SKM-1 treated with dmso at 0.1 percent for 144 hours (cell line): ENCODE measurements around the gene KYNU.
"Not testable (repeated sequence)": the region's sequence is repeated elsewhere in the genome, so short reads cannot be mapped to it uniquely, and the experiment has no call there.

Experiments used
- DNase-seq: peaks from one replicate; lab custom pipeline; 2025; ENCODE audit not compliant: unreplicated experiment; lab: John Stamatoyannopoulos, UW

The KYNU gene

GRCh38 chr2:142997231-142997630, 119.8 kb downstream of the KYNU start:
- DNase-seq: no peak

DNA sequence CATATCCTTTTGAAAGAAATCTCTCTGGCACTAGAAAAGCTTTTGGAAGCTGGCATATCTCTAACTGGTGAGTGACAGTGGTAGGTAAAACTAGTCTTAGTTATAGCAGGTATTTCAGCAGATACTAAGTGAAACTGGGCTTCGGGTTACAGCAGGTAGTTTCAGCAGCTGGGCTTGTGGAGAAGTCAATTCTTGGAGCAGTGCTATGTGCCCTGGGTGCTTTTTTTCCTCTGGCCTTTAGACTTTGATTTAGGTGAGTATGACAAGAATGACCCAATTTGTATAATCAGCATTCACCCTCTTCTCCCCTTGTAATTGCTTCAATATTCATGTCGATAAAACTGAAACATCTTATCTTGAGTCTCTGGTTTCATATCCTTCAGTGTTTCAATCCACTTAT, 123.1 kb downstream of the KYNU start:
- no peak for DNase-seq

- DNase-seq: no peak
These were observed 124.0 kb downstream of the KYNU start for GRCh38 chr2:143001501-143001900.

DNA sequence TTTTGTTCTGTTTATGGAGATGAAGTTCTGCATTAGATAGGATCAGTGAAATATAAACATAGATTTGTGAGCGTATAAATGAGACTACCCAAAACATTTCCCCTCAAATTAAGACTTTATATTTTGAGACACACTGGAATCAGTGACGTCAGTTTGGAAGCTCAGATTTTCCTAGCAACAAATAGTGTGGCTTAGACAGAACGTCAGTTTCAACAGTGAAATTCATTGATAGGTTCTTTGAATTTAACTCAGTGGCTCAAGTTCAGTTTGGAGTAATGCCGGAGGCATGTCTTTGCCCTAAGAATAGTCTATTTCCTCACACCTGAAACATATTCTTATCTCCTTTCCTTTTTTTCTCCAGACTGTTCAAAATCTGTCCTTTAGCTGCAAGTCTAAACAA, 138.2 kb downstream of the KYNU start:
- DNase-seq: no peak

GRCh38 chr2:143026411-143027054, 149.1 kb downstream of the KYNU start:
- DNase-seq: no peak

GRCh38 chr2:143029141-143029540, 151.7 kb downstream of the KYNU start:
- DNase-seq: no peak

- peak; percentile 83 for DNase-seq
These were observed 152.7 kb downstream of the KYNU start for GRCh38 chr2:143030127-143030526.

DNA sequence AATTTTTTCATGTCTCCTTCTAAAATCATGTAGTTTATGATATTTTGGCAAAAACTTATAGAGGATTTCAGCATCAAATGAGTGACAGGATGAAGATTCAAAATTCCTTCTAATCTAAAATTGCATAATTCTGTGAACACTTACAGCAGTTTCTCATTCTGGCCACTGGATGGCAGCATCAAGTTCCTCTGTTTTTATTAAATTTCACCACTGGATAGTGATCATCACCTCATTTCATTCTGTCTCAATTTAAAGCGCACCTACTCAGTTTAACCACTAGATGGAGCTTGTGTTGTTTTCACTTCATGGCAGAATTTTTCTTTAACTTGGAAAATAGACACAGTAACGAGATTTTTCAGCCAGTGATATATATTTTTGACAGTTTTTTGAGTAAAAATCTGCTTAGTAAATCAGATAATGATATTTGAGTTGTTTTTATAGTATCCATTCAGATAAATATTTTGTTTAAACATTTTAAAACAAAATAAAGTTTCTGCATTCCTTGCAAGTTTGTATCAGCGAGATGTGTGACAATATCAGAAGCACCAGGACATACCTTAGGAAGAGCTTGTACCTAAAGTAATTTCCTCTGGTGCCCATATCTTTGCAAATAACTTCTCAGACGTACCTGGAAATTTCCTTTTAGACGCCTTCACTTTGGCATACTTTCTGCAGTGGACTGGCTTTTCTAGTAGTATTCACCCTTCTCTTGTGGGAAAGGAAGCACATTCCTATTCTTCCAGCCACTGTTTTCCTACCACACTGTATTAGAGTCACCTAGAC, 157.0 kb downstream of the KYNU start:
- DNase-seq: peak; percentile 94

DNA sequence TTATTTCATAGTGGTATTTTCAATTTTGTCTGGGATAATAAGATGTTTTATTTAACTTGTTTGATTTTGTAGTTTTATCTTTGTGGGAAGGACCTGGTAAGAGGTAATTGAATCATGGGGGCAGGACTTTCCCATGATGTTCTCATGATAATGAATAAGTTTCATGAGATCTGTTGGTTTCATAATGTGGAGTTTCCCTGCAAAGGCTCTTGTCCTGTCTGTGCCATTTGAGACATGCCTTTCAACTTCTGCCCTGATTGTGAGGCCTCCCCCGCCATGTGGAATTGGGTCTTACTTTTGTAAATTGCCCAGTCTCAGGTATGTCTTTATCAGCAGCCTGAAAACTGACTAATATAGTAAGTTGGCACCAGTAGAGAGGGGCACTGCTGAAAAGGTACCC, 174.0 kb downstream of the KYNU start:
- DNase-seq: no peak

GRCh38 chr2:143053437-143053836, 176.0 kb downstream of the KYNU start:
- not testable (repeated sequence) for DNase-seq

GRCh38 chr2:143056550-143056949, 179.1 kb downstream of the KYNU start:
- DNase-seq: no peak

GRCh38 chr2:143058851-143059250, 181.4 kb downstream of the KYNU start:
- no peak for DNase-seq

DNA sequence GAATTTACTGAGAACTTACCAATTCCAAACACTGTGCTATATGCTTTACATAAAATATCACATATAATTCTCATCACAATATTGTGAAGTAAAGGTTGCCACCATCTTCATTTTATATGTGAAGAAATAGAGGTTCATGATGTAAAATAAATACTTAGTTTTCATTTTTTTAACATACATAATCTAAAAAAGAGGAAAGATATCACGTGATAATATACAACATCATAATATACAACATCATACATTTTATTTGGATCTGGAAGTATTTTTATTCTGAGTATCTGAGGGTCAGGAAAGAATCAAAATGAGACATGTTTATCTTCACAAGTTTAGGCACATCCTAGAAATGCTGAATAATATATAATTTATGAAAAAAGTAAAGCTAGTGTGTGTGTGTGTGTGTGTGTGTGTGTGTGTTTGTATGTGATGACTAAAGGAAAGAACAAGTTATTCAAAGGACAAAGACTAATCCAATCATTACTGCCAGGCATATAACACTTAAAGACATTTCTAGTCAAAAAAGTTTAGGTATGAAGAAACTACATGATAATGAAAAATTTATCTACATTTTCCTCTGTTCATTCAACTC, 186.2 kb downstream of the KYNU start:
- DNase-seq: no peak

GRCh38 chr2:143068094-143068493, 190.6 kb downstream of the KYNU start:
- no peak for DNase-seq

- peak; percentile 43 for DNase-seq
These were observed 191.0 kb downstream of the KYNU start for GRCh38 chr2:143068509-143068908.

GRCh38 chr2:143070704-143071103, 193.2 kb downstream of the KYNU start:
- DNase-seq: no peak

DNA sequence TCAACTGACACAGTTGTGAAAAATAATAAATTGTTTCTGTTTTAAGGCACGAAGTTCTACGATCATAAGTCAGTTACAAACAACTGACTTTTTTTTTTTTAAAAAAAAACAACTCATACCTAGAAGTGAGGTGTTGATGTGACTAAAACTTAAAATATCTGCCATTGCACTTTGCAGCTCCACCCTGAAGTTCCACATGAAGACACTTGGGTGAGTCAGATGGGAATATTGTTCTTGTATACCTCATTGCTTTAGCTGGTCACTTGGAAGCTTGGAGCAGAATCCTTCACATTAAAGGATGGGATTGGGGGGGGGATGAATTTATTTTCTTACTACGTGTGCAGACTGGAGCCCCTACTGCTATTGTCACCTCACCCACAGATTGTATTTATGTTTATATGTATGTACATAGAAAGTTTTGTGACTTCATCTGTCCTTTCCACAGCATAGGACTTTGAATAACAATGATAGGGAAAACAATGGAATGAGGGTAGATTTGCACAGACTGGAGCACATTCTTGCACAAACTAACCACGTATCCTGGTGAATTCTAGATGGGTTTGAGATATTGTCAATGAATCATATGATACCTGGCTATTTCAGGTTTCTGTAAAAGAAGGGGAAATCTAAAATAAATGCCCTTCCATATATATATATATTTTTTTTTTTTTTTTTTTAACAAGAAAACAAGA, 193.9 kb downstream of the KYNU start:
- DNase-seq: no peak

- not testable (repeated sequence) for DNase-seq
These were observed 197.4 kb downstream of the KYNU start for GRCh38 chr2:143074913-143075312.

DNA sequence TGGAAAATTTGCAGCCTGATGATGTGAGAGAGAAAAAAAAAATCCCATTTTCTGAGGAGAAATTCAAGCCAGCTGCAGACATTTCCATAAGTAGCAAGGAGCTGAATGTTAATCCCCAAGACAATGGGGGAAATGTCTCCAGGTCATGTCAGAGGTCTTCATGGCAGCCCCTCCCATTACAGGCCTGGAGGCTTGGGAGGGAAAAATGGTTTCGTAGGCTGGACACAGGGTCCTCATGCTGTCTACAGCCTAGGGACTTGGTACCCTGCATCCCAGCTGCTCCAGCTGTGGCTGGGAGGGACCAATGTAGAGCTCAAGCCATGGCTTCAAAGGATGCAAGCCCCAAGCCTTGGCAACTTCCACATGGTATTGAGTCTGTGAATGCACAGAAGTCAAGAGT, 198.2 kb downstream of the KYNU start:
- no peak for DNase-seq

GRCh38 chr2:143078104-143078503, 200.6 kb downstream of the KYNU start:
- DNase-seq: no peak

DNA sequence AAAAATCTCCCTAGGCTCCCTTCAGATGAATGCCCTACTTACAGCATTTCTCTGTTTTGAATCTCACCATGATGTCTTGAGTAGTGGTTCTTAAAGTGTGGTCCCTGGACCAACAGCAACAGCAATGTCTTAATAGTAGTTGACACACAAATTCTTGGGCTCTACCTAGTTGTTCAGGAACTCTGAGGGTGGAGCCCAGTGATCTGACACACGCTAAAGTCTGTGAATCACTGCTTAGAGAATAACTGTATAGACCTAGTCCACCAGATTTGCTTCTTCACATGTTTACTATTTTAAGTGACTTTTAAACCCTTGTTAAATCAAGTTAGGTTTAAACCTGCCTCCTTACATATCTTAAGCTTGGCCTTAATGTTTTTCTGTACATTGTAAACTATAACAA, 204.2 kb downstream of the KYNU start:
- DNase-seq: no peak

DNA sequence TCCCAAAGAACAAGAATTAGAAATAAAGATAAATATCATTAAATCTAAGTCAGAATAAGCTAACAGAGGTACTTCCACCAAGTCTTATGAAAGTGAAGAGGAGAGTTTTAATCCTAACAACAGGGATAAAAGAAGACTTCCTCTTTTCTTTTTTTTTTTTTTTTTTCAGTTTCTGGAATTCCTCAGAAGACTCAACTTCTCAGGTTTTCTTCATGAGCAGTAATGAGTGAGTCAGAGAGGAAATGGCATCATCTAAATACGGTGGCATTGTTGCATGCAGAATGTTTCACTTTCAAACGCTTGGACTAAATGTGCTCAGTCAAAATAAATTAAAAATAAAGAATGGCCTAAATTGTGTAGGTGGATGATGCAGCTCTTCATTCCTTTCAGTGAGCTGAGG, 206.2 kb downstream of the KYNU start:
- DNase-seq: peak; percentile 42
